Measurements from ENCODE around the gene EEF1AKMT2.

EEF1AKMT2 gene

GRCh38 chr10:124740369-124741280, 51.1 kb downstream of the EEF1AKMT2 start:
- H3K27ac ChIP-seq = peak overlapping the region; percentile 73
- no peak for TF ChIP-seq CTCF (conservative IDR thresholded peaks at IDR 0.05)
- TF ChIP-seq ZFX (IDR thresholded peaks at IDR 0.05) = no peak

DNA sequence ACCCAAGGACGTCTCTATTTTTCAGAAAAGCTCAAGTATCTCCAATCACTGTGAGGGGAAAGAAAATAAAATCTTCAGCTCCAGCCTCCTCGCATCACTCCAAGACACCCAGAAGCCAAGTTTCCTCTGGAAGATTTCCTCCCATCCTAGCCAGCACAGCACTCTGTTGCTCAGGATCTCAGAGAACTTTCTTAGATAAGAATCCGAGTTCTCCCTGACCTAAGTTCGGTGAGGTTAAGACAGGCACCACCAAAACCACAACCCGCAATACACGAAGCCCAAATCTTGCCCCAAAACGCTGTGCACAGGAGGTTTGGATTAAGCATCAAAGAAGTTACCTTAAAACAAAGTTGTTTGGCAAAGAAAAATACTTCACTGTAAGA, 51.7 kb downstream of the EEF1AKMT2 start:
- peak overlapping the region; percentile 73 for H3K27ac ChIP-seq
- no peak for TF ChIP-seq ZFX (IDR thresholded peaks at IDR 0.05)
- no peak for TF ChIP-seq CTCF (conservative IDR thresholded peaks at IDR 0.05)

DNA sequence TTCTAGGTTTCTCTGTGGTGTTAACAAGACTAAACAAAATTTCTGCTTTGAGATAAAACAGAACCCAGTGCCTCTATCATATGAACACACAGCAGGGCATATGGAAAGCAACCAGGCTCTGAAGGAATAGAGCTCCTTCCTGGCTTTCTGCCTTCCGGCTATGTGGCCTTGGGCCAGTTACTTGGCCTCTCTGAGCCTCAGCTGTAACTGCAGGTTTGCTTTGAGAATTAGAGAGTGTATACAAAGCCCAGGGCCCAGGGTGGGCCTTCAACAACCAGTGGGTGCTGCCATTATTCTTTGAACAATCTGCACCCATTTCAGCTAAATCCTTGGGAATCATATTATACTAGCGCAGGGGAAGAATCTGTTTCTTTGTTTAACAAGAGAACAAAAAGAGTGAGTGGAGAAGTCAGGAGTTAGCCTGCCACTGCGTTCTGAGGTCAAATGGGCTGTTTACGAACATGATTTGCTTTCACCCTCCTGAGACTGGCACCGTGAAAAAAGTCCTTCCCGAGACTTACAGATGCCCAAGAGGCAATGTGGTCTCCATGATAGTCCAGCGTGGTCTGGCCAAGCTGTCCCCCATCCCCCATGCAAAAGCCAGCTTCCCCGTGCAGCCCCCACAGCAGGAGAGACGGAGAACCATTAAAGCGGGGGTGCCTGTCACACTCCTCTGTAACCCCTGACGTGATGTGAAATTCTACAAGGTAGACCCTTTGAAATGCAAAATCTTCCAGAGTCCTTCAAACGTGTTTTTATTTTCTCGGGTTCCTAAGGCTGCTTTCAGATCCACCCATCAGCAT, 52.4 kb downstream of the EEF1AKMT2 start:
- peak overlapping the region; percentile 73 for H3K27ac ChIP-seq

DNA sequence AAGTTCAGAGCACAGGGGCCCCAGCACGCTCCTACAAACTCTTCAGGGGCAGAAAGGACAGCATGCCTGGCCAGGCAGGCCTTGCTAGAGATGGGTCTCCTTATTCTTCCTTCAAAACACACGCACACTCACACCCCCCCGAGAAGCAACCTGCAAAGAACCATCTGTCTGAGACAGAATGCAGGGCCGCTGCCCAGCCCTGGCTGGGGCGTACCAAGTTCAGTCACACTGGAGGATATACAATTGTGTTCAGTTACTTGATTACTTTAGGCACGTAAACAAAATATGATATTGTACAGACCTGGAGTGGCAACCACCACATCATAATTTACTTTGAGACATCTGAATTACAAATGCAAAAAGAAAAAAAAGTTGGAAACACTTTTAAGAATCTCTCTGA, 53.2 kb downstream of the EEF1AKMT2 start:
- TF ChIP-seq ZFX (IDR thresholded peaks at IDR 0.05) = no peak
- no peak for TF ChIP-seq CTCF (conservative IDR thresholded peaks at IDR 0.05)
- H3K27ac ChIP-seq = peak overlapping the region; percentile 73

More for the DNA sequence above, 52.4 kb downstream of the EEF1AKMT2 start:
- TF ChIP-seq CTCF (conservative IDR thresholded peaks at IDR 0.05) (no peak), ZFX (IDR thresholded peaks at IDR 0.05) (no peak)

DNA sequence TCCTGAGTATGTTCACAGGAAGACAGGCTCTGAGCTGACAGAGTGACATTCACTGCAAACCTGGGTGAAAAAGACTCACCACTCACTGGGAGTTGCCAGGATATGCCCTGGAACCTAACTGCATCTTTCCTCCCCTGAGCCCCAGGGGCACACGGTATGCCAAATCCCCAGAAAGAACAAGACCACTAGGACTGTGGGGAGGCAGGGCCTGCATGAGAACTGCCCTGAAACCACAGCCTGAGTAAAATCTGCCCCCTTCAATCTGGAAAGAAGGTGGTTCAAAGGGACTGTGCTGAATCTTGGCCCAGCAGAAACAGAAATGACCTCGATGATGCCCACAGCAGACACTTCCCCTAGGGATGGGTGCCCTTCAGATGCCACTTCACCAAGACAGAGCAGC, 54.0 kb downstream of the EEF1AKMT2 start:
- peak overlapping the region; percentile 73 for H3K27ac ChIP-seq

GRCh38 chr10:124737221-124737620, 54.5 kb downstream of the EEF1AKMT2 start:
- no peak for TF ChIP-seq ZFX (IDR thresholded peaks at IDR 0.05)
- TF ChIP-seq CTCF (conservative IDR thresholded peaks at IDR 0.05) = no peak
- H3K27ac ChIP-seq = peak overlapping the region; percentile 73

More for the DNA sequence above, 54.0 kb downstream of the EEF1AKMT2 start:
- no peak for TF ChIP-seq CTCF (conservative IDR thresholded peaks at IDR 0.05)
- no peak for TF ChIP-seq ZFX (IDR thresholded peaks at IDR 0.05)
